GM18502 (cell line): ENCODE results near the gene TOGARAM2.

Experiments used
- ATAC-seq: cut with Tn5 transposase; IDR thresholded peaks from one replicate; pipeline ENCODE4 v1.9.1; 2021; ENCODE audit warnings: mild to moderate bottlenecking; ENCODE audit not compliant: unreplicated experiment, poor library complexity

Gene TOGARAM2

GRCh38 chr2:29015701-29016470 lies 34.8 kb downstream of the TOGARAM2 start:
- no peak for ATAC-seq

GRCh38 chr2:29016504-29016903 lies 35.4 kb downstream of the TOGARAM2 start:
- ATAC-seq, result no peak

- no peak for ATAC-seq
Measured at GRCh38 chr2:29017716-29018435, 36.8 kb downstream of the TOGARAM2 start.

GRCh38 chr2:29021886-29022285 lies 40.8 kb downstream of the TOGARAM2 start:
- ATAC-seq, result no peak

GRCh38 chr2:29022679-29023078 lies 41.6 kb downstream of the TOGARAM2 start:
- ATAC-seq, result no peak

- ATAC-seq, result no peak
Measured at GRCh38 chr2:29023188-29023587, 42.1 kb downstream of the TOGARAM2 start.

- no peak for ATAC-seq
Measured at GRCh38 chr2:29024882-29025430, 43.9 kb downstream of the TOGARAM2 start.

GRCh38 chr2:29025711-29026110 lies 44.6 kb downstream of the TOGARAM2 start:
- ATAC-seq, result no peak

- no peak for ATAC-seq
Measured at GRCh38 chr2:29031046-29031445, 49.9 kb downstream of the TOGARAM2 start.

GRCh38 chr2:29032189-29032588 lies 51.1 kb downstream of the TOGARAM2 start:
- no peak for ATAC-seq

- no peak for ATAC-seq
Measured at GRCh38 chr2:29033172-29033571, 52.1 kb downstream of the TOGARAM2 start.

- ATAC-seq, result no peak
Measured at GRCh38 chr2:29033656-29034055, 52.6 kb downstream of the TOGARAM2 start.

- ATAC-seq, result no peak
Measured at GRCh38 chr2:29035016-29035745, 54.1 kb downstream of the TOGARAM2 start.

GRCh38 chr2:29039718-29040480 lies 58.8 kb downstream of the TOGARAM2 start:
- no peak for ATAC-seq

GRCh38 chr2:29040552-29040951 lies 59.5 kb downstream of the TOGARAM2 start:
- no peak for ATAC-seq

- no peak for ATAC-seq
Measured at GRCh38 chr2:29041161-29041660, 60.1 kb downstream of the TOGARAM2 start.

GRCh38 chr2:29042561-29043075 lies 61.5 kb downstream of the TOGARAM2 start:
- no peak for ATAC-seq

- no peak for ATAC-seq
Measured at GRCh38 chr2:29044459-29044858, 63.4 kb downstream of the TOGARAM2 start.

- no peak for ATAC-seq
Measured at GRCh38 chr2:29046321-29046720, 65.2 kb downstream of the TOGARAM2 start.
